NCI-H146 treated with DMSO at 0.1 percent for 48 hours (cell line): ENCODE measurements around the gene CNTNAP2.

Source experiments
- DNase-seq: peaks from one replicate; lab custom pipeline; 2025; ENCODE audit not compliant: unreplicated experiment; lab: John Stamatoyannopoulos, UW

CNTNAP2 gene

DNA sequence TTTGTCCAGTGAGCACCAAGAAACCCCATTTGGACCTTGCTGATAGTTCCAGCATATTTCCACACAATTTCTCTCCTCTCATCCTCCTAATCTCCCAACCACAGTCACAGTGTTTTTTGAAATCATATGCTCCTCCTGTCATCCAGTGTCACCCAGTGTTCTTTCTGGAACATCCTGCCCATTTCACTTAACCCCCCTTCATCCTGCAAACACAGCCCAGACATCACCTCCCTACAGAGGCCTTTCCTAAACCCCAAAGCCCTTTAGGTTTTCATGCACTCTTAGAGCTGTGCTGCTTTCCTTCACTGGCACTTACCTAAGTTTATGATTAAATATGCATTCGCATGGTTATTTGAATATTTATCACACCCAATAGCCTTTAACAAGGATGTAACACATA lies 1316.0 kb downstream of the CNTNAP2 start:
- DNase-seq: no peak

DNA sequence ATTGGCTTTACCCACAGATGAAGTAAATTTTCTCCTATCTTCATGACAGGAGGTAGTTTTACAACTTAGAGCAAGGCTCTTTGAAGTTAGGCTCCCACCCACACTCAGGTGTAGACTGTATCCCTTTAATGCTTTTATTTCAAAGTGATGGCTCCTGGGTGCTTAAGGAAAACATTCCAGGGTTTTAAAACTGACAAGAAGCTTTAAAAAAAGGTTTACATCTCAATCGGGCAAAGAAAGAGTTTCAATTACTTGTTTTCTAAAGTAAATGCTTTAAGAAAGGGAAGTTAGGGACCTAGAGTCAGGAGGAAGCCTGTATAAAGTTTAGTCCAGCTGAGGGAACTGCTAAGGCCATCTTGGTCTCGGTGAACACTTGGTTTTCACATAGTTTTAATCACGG lies 1320.1 kb downstream of the CNTNAP2 start:
- DNase-seq: no peak

DNA sequence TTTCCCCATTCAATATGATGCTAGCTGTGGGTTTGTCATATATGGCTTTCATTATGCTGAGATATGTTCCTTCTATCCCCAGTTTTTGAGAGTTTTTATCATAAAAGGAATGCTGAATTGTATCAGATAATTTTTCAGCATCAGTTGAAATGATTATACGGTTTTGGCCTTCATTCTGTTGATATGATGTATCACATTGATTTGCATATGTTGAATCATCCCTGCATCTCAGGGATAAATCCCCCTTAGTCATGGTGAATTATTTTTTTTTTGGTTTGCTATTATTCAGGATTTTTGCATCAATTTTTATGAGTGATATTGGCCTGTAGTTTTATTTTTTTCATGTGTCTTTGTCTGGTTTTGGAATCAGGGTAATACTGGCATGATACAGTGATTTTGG lies 1321.6 kb downstream of the CNTNAP2 start:
- no peak for DNase-seq

DNA sequence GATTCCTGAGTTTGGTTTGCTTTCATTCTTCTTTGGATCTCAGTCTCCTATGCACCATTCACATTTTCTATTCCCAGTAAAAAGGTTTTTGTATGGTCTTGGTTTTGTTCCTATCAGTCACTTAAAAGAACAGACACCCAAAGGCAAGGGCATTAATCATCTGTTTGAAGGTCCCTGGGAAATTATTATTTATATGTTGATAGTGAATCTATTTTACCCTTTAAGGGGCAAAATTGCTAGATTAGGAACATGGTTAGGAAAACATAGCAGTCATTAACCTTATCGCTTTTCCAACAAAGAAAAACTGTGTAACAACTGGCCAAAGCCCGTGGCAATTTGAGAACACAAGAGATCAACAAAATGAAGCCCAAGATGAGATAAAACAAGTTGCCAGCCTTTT lies 1327.3 kb downstream of the CNTNAP2 start:
- peak; percentile 68 for DNase-seq

DNA sequence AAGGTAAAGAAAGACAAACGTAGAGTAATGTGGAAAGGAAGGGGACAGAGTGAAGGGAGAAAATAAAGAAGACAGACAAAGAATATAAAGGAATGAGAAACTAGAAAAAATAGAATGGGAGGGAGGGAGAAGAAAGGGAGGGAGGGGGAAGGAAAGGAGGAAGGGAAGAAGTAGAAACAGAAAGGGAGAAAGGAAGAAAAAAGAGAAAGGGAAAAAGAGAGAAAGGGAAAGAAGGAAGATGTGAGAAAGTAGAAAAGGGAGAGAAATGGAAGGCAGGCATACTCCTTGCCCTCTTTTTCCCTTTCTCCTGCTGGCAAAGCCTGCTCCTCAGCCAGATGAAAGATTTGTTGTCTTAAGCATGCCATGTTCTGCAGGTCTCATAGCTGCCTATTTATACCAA lies 1336.2 kb downstream of the CNTNAP2 start:
- no peak for DNase-seq

DNA sequence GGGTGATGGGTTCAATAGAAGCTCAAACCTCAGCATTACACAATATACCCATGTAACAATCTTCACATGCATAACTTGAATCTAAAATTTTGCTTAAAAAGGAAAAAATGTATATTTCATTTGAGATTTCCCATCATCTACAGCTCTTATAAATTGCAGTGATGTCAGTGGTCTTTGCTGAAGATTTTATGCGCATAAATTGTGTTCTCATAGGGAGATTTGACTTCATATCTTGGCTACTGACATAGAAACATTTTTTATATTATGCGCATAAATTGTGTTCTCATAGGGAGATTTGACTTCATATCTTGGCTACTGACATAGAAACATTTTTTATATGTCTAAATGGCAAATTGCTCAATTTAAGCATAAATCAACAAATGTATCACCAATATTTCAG lies 1348.6 kb downstream of the CNTNAP2 start:
- DNase-seq: no peak

DNA sequence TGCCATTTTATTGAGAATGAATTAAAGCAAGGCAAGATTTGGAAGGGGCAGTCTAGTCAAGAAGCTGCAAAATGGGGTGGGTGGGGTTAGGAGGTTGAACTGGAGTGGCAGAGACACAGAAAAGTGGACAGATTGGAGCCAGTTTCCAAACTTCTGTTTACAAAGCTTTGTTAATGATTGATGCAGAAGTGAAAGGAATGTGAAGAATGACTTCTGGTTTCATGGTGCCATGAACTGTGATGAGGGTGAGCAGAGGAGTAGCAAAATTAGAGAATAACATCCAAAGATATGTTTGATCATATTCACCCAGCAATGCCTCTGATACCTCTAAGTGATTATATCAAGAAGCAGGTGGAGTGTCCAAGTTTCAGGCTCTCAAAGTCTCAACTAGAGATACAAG lies 1356.0 kb downstream of the CNTNAP2 start:
- DNase-seq: no peak

DNA sequence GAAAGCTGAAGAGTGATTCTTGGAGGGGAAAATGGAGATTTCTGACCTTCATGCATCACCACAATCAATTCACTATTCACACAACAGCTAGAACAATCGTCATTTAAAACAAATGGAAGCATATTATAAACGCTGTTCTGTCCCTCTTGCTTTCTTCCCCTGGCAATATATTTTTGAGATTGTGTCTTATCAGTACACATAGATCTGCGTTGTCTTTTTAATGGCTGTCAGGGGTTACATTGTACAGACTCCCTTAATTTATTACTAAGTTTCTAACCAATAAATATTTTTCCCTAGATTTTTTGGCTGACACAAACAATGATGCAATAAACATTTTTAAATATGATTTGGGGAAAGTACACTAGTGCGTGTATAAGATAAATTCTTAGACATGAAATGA lies 1358.3 kb downstream of the CNTNAP2 start:
- DNase-seq: no peak

DNA sequence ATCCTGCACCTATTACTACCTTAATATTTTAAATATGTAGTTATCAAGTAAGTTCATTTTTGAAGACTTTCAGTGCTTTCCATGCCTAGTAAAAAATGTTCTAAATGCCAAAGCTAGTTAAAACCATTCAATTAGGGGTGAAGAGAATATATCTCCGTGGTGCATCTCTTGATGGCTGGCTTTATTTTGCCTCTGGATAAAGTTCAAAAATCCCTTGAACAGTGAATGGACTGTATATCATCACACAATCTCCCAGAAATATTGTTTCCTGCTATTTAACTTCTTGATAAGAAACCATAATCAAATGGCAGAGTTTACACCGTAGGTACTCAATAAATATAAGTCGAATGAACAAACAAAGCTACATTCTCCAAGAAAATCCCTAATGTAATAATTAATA lies 1360.9 kb downstream of the CNTNAP2 start:
- DNase-seq: no peak

DNA sequence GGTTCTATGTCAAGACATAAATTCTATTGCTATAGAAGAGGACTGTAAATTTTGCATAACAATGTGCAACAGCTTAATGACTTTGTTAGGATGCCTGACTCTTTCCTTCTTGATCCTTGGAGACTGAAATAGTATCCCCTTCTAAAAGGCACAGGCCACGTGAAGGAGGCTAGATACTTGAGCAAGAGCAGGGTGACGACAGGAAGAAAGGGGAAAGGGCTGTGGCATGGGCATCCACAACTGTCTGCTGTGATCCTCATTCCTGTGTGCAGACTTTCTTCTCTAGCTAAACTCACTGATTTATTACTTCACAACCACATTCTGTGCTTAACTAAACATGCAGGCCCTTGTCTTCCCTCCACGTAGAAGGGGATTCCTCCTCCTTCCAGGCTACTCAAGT lies 1362.2 kb downstream of the CNTNAP2 start:
- DNase-seq: no peak

DNA sequence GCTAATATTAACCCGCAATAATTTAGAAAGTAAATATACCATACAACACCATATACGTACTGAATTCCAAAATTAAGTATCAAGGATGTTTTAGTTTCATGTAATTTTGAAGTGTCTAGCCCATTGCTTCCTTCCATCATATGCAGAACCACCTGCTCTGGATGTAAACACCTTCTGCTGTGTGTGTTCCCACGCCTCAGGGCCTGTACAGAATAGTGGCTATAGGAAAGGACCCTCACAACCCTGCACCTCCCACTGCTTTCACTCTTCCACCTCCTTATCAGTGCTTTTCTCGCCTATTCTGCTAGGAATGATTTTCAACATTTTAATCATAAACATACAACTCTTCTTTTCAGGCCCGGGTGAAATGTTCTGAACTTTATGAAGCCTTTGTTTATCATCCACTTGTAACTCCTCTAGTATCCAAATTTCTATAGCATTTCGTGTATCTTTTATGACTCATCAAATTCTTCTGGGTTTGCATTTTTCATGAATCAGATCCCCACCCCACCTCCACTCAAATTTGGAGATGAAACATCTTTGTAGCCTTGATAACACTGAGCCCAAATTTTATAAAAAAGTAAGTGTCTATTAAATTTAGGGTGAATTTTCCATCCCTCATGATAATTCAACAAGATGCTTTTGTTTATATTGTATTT lies 1367.2 kb downstream of the CNTNAP2 start:
- DNase-seq: no peak

DNA sequence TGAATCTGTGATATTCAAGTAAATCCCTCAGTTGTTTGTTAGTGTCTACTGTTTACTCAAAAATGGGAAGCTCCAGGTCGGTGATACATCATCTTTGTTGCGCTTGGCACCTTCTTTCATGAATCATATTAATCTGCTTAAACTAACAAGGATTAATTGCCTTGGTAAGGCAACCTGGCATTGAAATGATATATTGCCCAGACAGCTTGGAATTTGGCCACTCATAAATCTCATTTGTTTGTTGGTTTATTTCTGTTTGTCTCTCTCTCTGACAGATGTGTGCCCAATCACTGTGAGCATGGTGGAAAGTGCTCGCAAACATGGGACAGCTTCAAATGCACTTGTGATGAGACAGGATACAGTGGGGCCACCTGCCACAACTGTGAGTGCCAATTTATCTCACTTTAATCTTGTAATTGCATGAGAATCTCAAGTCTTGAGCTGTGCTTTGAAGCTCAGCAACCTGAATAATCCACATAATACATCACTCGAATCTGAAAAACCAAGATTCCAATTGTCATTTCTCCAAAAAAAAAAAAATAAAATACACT lies 1369.1 kb downstream of the CNTNAP2 start:
- DNase-seq: no peak

DNA sequence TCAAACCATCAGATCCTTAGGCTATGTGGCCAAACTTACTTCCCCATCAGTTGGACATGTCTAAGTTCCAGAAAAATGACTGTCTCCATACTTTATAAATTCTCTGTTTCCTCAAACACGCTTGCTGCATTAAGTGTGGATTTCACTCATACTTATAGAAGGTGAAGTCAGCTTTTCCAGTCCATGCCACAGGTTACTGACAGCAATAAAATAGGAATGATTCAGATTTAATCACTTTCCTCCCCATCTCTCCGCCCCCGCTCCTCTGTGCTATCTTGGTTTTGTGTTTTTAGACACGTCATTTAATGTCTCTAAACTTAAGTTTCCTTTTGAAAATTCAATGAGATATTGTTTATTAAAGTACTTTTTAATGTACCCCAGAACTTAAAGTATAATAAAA lies 1376.0 kb downstream of the CNTNAP2 start:
- no peak for DNase-seq

DNA sequence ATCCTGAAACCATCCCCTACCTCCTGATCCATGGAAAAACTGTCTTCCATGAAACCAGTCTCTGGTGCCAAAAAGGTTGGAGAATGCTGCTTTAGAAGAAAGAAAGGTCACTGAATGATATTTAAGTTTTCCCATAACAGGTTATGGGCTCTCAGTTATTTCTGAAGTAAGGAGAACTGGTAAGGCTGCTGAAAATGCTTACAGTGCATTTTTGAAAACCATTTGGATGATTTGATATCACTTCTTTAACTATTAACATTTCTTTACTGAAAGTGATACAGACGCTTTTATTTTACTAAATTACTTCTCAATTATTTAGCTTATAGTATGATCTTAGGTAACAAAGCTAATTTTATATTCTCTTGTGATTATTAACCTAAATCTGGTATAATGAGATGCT lies 1379.6 kb downstream of the CNTNAP2 start:
- no peak for DNase-seq

DNA sequence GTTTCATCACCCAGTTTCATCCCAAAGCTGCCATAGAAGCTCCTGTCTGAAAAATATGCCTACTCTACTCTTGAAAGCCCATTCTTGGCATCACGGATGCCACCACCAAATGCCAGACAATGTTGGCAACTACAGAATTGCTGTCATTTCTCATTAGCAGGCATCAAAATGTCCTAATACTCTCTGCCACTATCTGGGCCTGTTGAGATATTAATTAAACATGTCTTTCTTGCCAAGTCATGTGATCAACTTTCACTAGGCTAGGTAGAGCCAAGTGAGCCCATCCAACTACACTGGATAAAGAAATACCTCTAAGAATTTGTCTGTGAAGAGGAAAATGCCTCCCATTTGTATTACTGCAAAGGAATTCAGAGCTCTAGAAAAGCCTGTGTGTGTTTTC lies 1380.6 kb downstream of the CNTNAP2 start:
- no peak for DNase-seq

DNA sequence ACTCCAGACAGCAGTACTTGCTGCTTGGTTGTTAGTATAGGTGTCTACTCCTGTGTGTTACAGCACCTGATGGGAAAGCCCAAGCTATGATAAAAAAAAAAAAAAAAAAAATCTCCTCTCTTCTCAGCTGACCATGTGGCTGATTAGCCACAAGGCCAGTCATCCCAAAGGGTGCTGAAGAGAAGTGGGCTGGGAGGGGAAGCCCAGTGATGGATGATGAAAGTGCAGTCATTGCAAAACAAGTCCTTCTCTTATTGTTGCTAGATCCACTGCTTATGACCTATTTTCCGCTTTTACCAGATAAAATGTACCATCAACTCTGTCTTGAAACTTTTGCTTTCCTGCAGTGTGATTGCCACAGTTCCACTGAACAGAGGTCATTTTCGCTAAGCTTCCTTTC lies 1381.5 kb downstream of the CNTNAP2 start:
- no peak for DNase-seq

DNA sequence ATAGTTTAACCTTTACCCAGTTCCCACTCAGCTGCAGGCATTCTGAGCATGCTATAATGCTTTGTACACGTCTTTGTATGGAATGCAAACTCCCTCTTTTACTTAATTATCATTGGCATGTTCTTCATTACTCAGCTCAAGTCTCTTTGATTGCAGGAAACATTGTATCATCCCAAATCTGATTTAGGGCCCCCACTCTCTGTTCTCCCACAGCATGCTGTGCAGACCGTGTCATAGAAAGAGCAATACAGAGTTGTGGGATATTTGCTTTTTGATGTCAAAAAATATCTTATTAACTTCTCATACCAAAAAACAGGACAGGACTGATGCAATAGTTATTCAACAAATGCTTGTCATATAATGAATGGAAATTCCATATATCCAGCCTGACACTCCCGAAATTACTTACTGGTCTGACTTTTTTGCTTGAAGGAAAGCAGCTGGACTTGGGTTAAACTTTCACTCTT lies 1392.5 kb downstream of the CNTNAP2 start:
- DNase-seq: no peak

DNA sequence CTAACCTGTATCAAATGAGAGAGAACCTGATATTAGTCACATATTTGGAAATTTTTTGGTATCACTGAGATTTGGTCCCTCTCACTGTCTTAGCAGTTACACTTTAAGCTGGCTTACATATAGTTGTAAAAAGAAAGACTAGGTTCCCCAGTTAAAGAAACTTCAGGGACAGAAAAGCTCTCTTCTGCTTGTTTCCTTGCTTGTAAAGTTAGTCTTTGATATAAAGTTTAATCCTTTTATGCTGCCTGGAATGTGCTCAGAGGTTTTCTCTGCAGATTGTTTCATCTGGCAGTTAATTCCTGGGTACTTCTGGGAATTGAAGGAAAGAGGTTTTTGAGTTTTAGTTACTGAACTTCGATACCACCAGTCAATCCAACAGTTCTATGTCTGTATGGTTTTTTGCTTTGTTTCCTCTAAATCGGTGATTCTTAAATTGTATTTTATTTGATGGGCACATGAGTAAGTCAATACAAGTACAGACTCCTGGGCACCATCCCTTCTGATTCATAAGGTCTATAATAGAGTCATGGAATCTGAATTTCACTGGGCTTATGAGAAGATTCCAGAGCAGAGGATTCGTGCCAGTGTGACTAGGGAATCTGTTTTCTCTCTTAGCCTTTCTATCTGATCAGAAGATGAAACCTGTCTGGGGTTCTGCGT lies 1393.1 kb downstream of the CNTNAP2 start:
- DNase-seq: no peak

DNA sequence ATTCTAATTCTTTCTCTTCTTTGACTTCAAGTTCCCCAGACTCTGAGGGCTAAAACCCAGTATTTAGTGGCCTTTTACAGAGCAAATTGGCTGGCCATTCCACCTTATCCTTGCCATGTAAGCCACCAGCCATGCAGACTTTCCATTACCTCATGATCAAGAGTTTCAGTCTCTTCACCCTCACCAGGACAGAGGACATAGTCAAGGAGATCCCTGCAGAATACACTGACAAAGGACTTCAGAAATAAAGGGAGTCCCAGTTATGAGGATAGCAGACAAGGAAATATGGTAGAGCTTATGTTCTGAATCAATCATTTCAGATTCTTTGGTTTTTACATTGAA lies 1393.6 kb downstream of the CNTNAP2 start:
- no peak for DNase-seq

DNA sequence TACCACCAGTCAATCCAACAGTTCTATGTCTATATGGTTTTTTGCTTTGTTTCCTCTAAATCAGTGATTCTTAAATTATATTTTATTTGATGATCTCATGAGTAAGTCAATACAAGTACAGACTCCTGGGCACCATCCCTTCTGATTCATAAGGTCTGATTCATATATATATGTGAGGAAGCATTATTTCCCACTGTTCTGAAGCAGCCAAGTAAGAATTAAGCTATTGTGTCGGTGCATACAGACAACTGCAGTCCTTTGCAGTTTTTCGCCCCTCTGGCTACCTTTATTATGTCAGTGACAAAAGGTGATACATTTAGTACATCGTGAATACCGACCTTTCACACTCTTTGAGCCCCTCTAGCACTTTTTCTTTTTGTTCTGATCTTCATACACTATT lies 1394.3 kb downstream of the CNTNAP2 start:
- no peak for DNase-seq

DNA sequence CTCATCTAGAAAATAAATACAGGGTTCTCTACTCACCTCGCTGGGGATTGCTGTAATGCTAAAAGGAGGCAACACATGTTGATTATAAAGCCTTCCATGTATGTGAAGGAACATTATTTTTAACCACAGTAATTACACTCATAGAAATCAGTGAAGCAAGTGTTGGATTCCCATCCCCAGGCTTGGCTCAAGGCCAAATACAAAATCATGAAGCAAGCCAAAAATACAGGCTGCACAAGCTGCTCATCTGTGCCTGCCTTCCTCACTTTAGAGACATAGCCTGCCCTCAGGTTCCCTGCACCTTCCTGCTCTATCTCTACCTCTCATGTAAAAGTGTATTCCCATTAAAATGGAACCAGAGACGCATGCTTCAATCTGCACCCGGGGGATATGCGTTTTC lies 1396.8 kb downstream of the CNTNAP2 start:
- DNase-seq: no peak

DNA sequence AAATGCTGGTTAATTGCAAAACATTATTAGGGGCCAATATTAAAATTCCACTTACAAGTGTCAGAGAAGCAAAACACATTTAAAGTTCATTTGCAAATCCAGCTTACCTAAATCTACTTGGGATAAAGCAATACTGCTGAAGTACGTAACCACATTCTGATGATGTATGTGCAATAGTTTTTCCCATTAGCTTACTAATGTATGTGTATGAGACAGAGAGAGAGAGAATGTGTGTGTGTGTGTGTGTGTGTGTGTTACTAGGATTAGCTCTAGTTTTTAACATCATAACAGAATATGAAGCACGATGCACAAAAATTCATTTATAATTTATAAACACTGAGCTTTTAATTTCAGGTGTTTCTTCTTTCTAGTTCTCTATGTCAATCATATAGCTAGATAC lies 1399.8 kb downstream of the CNTNAP2 start:
- no peak for DNase-seq

DNA sequence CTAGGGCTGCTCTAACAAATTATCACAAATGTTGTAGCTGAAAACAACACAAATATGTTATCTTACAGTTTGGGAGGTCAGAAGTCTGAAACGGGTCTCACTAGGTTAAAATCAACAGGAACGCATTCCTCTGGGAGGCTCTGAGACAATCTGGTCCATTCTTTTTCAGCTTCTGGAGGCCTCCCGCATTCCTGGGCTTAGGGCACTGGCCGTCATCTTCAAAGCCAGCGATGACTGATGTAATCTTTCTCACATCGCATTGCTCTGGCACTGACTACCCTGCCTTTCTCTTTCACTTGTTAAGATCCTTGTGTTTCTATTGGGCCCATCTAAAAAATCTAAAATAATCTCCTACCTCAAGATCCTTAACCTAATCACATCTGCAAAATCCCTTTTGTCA lies 1402.5 kb downstream of the CNTNAP2 start:
- DNase-seq: no peak
